Medulla oblongata (tissue), 1 donor: ENCODE measurements around the gene ERBB2.

ENCODE experiments used
- DNase-seq: peaks from one replicate; pipeline ENCODE4 v3.0.0-alpha.2; 2015; ENCODE audit errors: extremely low spot score

The ERBB2 gene

DNA sequence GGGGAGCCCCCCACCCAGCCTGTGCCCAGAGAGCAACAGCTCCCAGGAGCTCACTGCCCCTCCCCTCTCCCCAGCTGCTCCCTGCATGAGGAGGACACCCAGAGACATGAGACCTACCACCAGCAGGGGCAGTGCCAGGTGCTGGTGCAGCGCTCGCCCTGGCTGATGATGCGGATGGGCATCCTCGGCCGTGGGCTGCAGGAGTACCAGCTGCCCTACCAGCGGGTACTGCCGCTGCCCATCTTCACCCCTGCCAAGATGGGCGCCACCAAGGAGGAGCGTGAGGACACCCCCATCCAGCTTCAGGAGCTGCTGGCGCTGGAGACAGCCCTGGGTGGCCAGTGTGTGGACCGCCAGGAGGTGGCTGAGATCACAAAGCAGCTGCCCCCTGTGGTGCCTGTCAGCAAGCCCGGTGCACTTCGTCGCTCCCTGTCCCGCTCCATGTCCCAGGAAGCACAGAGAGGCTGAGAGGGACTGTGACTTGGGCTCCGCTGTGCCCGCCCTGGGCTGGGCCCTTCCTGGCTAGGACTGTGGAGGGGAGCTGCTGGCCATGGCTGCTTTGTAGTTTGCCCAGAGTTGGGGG is 34.1 kb upstream of the ERBB2 start:
- DNase-seq = peak; percentile 43

DNA sequence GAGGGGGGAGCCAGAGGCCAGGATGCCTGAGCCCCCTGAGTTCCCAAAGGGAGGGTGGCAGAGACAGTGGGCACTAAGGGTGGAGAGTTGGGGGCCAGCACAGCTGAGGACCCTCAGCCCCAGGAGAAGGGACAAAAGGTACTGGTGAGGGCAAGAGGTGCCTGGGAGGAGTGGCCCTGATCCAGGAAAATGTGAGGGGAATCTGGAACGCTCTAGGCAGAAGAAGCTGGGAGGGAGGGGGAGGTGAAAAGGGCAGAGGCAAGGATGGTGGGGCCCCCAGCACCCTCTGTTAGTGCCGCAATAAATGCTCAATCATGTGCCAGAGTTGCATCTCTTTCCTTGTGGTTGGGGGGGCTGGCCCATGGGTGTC is 33.6 kb upstream of the ERBB2 start:
- DNase-seq = peak; percentile 35

DNA sequence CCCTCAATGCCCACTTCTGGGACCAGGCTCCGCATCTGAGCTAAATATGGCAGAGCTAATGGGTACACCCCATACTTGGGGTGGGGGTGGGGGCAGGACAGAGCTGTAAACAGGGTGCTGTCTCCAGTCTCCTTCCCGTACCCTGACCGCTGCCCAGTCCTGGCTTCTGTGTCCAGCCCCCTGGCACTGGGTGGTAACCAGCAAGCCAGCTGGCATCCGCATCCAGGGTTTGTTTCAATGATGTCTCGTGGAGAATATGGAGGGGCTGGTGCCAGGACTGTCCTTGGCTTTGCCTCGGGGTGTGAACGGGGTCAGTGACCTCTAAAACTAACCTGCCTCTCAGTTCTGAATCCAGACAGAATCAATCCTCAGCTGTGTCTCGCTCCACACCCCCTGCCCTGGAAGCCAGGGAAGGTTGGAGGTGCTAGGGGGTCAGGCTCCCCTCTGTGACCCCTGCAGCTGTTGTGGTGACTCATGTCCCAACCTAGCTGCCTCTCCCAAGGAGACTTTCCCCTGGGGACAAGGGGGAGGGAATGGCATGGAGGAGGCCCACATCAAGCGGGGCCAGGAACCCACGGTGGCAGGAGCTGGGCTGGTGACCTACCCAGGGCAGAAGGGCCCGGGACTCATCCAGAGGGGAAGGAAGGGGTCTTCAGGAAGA is 33.1 kb upstream of the ERBB2 start:
- DNase-seq = peak; percentile 60

DNA sequence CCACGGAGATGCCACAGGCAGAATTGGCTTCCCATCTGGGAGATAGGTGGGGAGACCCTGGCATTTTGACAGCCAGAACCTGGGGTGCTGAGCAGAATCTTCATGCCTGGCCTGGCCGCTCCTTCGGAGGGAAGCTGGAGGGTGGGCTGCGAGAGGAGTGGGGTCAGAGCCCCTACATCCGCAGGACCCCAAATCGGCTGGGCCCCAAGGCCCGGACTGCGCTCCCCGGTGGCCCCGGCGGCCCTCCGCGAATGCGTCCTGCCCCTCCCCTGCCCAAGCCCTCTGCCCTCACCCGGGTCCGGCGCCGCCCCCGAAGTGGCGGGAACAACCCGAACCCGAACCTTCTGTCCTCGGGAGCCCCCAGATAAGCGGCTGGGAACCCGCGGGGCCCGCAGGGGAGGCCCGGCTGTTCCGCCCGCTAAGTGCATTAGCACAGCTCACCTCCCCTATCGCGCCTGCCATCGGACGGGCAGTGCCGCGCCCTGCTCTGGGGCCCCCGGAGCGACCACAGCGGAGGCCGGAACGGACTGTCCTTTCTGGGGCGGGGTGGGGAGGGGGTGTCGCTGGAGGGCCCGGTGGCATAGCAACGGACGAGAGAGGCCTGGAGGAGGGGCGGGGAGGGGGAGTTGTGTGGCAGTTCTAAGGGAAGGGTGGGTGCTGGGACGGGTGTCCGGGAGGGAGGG is 32.5 kb upstream of the ERBB2 start:
- DNase-seq = no peak

DNA sequence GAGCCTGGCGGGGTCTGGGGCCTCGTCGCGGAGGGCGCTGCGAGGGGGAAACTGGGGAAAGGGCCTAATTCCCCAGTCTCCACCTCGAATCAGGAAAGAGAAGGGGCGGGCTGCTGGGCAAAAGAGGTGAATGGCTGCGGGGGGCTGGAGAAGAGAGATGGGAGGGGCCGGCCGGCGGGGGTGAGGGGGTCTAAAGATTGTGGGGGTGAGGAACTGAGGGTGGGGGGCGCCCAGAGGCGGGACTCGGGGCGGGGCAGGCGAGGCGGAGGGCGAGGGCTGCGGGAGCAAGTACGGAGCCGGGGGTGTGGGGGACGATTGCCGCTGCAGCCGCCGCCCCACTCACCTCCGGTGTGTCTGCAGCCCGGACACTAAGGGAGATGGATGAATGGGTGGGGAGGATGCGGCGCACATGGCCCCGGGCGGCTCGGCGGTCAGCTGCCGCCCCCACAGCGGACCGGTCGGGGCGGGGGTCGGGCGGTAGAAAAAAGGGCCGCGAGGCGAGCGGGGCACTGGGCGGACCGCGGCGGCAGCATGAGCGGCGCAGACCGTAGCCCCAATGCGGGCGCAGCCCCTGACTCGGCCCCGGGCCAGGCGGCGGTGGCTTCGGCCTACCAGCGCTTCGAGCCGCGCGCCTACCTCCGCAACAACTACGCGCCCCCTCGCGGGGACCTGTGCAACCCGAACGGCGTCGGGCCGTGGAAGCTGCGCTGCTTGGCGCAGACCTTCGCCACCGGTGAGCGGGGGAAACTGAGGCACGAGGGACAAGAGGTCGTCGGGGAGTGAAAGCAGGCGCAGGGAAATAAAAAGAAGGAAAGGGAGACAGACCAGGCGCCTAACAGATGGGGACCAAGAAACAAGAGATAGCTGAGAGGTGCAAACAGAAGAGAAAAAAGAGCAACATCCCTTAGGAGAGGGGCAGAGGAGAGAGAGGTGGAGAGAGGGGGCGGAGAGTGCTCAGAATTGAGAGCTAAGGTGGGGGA is 31.6 kb upstream of the ERBB2 start, which contains the start of gene PNMT:
PNMT (plus strand) TSS at position 509 of the 980 bp plus-strand sequence; CDS start at position 532, 23 bp downstream.
- peak; percentile 31 for DNase-seq

GRCh38 chr17:39669897-39670735 is 29.7 kb upstream of the ERBB2 start:
- DNase-seq = no peak

- no peak for DNase-seq
Observed at GRCh38 chr17:39670746-39671145, 29.1 kb upstream of the ERBB2 start.

GRCh38 chr17:39671651-39672521 is 28.0 kb upstream of the ERBB2 start:
- DNase-seq = peak; percentile 60

DNA sequence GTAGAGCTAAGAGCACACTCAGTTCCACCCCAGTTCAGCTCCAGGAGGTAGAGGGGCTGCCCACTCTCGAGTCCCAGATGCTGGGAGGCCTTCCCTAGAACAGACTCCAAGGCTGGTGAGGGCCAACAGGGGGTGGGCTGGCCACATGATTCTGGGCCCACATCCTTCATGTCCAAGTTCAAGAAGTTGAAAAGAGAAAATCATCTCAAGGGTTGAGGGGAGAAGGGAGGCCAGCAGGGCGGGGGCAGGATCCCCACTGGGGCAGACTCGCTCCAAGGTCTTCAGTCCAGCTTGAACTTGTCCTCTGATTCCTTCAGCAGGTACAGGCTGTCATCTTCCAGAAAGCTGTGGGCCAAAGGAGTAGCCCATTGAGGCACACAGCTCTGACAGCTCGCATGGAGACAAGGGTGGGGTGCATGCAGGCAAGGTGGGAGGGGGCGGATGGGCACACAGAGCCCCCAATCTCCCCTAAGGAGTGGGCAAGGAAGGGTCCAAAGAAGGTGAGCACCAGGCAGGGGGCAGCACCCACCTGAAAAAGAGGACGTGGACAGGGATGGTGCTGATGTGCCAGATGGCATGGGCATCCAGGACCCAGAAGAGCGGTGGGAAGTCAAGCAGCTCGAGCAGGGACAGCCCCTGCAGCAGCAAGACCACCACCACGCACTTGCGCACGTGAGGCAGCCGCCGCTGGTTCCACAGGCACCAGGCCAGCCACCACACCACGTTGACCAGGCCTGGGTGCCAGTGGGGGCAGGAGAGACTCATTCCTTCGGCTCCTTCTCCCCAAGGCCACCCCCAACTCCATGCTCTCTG is 27.1 kb upstream of the ERBB2 start:
- DNase-seq = no peak

- DNase-seq = no peak
Observed at GRCh38 chr17:39673335-39674081, 26.4 kb upstream of the ERBB2 start.

DNA sequence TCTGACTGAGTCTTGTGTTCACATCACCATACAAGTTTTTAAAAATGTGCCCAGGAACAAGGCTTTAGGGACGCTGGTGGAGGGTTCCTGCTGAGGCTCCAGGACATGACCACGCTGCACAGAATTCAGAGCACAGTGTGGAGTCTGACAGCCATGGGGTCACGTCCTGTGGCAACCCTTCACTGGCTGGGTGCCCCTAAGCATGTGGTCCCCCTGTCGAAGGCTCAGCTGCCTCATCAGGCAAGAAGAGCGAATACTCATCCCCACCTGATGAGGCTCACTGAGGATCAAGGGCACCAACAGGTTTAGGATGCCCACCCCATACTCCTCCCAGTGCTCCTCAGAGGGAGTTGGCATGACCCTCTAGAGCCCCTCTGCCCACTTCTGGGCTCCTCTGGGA is 25.7 kb upstream of the ERBB2 start:
- no peak for DNase-seq

DNA sequence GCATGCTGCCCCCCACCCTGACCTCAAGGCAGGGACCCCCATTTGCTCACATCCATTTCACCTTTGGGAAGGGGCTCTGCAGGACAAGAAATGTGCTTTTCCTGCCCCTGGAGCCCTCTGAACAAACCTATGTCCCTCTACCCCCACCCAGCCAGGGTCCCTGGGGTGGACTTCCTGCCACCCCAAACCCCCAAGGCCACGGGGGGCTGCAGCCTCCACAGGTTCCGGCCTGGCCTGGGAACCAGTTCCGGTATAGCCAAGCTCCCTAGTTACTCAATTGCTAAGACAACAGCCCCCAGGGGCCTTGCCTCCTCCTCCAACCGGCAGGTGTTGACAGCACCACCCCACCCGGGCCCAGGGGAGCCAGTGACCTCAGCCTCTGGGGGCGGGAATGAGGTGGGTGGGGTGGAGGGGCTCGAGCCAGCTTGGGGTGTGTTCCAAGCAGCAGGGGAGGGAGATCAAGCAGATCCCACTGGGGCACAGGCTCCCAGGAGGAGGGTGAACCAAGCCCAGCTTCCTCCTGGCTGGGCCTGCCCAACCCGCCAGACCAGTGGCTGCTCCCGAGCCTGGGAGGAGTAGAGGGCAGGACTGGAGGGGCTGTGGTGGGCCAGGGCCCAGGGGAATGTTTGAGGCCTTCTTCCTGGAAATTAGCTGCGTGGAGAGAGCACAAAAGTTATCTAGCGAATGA is 25.0 kb upstream of the ERBB2 start:
- no peak for DNase-seq

GRCh38 chr17:39675390-39676082 is 24.3 kb upstream of the ERBB2 start:
- no peak for DNase-seq

GRCh38 chr17:39676198-39676819 is 23.6 kb upstream of the ERBB2 start:
- peak; percentile 54 for DNase-seq

GRCh38 chr17:39677072-39677471 is 22.8 kb upstream of the ERBB2 start:
- no peak for DNase-seq

DNA sequence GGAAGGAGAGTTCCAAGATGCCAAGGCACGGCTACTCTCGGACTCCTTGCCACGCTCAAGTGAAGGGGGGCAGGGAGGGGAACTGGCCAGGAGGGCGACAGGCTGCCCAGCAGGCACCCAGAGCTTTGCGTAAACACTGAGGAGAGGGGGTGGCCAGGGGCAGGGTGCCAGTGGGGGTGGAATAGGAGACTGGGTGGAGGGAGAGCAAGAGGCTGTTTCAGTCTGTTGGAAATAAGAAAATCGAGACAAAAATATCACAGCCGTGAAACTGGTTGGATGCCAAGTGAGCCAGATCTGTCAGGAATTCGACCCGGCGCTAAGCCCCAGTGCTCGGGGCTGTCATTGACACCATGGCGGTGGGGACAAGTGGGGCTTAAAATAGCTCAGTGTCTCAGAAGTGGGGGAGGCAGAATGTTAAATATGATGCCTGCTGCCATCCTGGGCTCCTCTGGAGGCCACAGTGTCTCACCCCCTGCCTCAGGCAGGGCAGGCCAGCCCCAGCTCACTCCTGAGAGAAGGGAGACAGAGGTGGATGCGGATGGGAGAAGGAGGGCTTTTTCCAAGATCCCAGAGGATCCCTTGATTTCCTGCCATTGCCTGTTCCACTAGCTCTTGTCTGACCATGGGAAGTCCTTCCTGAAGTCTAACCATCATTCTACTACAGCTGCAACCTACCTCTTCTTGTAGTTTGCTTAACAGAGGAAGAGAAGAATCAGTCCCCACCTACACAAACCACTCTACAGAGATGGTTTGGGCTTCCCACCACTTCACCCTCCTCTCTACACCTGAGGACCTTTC is 22.1 kb upstream of the ERBB2 start:
- DNase-seq = no peak
